ENCODE measurements around the gene LPXN. TPM values are rescaled to one million over a fixed set of nuclear protein-coding genes. Genes with fewer than 3 reads are reported as not detected.

LPXN gene
- total and polyA plus RNA-seq, 3 donors from 2014 or later = 14.5 to 17.3 (median 15.8) TPM

- Histone ChIP-seq H3K27ac (no peak overlapping the region), H3K27me3 (no peaks in the 10 kb centered on the region), H3K36me3 (ENCODE audit: low read depth, missing control alignments) (no peaks in the 10 kb centered on the region), H3K4me1 (peaks cover 8% of the 10 kb centered on the region), H3K4me3 (no peak overlapping the region), H3K9me3 (no peaks in the 10 kb centered on the region)
- TF ChIP-seq POLR2A (IDR thresholded peaks at IDR 0.05) = no peak
- TF ChIP-seq CTCF (IDR thresholded peaks at IDR 0.05) = no peak
- intact Hi-C loops (cut with DNase I; ENCODE audit: low total_unique reads) = no loop called here
- DNase-seq = no peak
- WGBS, 2 donors = 80 to 82% methylated on average over 3 of the region's 3 CpGs
Observed at GRCh38 chr11:58596621-58597020, 21.0 kb upstream of the LPXN start.

- WGBS, 2 donors = 90 to 92% methylated on average over 4 of the region's 4 CpGs
- H3K27me3 ChIP-seq = no peaks in the 10 kb centered on the region
- TF ChIP-seq CTCF (IDR thresholded peaks at IDR 0.05) = no peak
- TF ChIP-seq POLR2A (IDR thresholded peaks at IDR 0.05) = no peak
Observed at GRCh38 chr11:58594826-58595225, 19.2 kb upstream of the LPXN start.

GRCh38 chr11:58592760-58593472 is 17.3 kb upstream of the LPXN start:
- intact Hi-C loops (cut with DNase I; ENCODE audit: low total_unique reads) = no loop called here
- Histone ChIP-seq H3K27ac (no peak overlapping the region), H3K4me3 (no peak overlapping the region), H3K4me1 (peaks cover 8% of the 10 kb centered on the region), H3K9me3 (no peaks in the 10 kb centered on the region), H3K27me3 (no peaks in the 10 kb centered on the region), H3K36me3 (ENCODE audit: low read depth, missing control alignments) (no peaks in the 10 kb centered on the region)
- 86 to 89% methylated on average over 5 of the region's 5 CpGs for WGBS, 2 donors
- TF ChIP-seq POLR2A (IDR thresholded peaks at IDR 0.05) (no peak), CTCF (IDR thresholded peaks at IDR 0.05) (no peak)
- no peak for DNase-seq

More at GRCh38 chr11:58594826-58595225, 19.2 kb upstream of the LPXN start:
- Histone ChIP-seq H3K27ac (no peak overlapping the region), H3K4me3 (no peak overlapping the region), H3K36me3 (ENCODE audit: low read depth, missing control alignments) (no peaks in the 10 kb centered on the region), H3K9me3 (no peaks in the 10 kb centered on the region), H3K4me1 (peaks cover 8% of the 10 kb centered on the region)
- intact Hi-C loops (cut with DNase I; ENCODE audit: low total_unique reads) = no loop called here
- no peak for DNase-seq

GRCh38 chr11:58591659-58592058 is 16.0 kb upstream of the LPXN start:
- no peaks in the 10 kb centered on the region for H3K36me3 ChIP-seq (ENCODE audit: low read depth, missing control alignments)
- TF ChIP-seq CTCF (IDR thresholded peaks at IDR 0.05) (no peak), POLR2A (IDR thresholded peaks at IDR 0.05) (no peak)
- intact Hi-C loops (cut with DNase I; ENCODE audit: low total_unique reads) = no loop called here
- H3K27ac ChIP-seq = no peak overlapping the region
- no peak overlapping the region for H3K4me3 ChIP-seq
- no peaks in the 10 kb centered on the region for H3K9me3 ChIP-seq
- 95 to 100% methylated on average over 3 of the region's 3 CpGs for WGBS, 2 donors
- DNase-seq = no peak
- H3K4me1 ChIP-seq = peaks cover 8% of the 10 kb centered on the region
- H3K27me3 ChIP-seq = no peaks in the 10 kb centered on the region

GRCh38 chr11:58586998-58587397 is 11.3 kb upstream of the LPXN start:
- intact Hi-C loops (cut with DNase I; ENCODE audit: low total_unique reads) = no loop called here
- no peak overlapping the region for H3K4me3 ChIP-seq
- no peaks in the 10 kb centered on the region for H3K36me3 ChIP-seq (ENCODE audit: low read depth, missing control alignments)
- no peaks in the 10 kb centered on the region for H3K9me3 ChIP-seq
- DNase-seq = no peak
- peaks cover 8% of the 10 kb centered on the region for H3K4me1 ChIP-seq
- 82 to 88% methylated on average over 2 of the region's 2 CpGs for WGBS, 2 donors
- no peaks in the 10 kb centered on the region for H3K27me3 ChIP-seq
- no peak overlapping the region for H3K27ac ChIP-seq
- TF ChIP-seq POLR2A (IDR thresholded peaks at IDR 0.05) = no peak
- no peak for TF ChIP-seq CTCF (IDR thresholded peaks at IDR 0.05)
